ENCODE measurements around the gene TFF1. TPM values are rescaled to one million over a fixed set of nuclear protein-coding genes. Genes with fewer than 3 reads are reported as not detected.

The TFF1 gene
- total and polyA plus RNA-seq, 2 experiments from 2014 or later: not detected

GRCh38 chr21:42388740-42389448 is 22.6 kb upstream of the TFF1 start:
- Histone ChIP-seq H3K9me3 (ENCODE audit: low read depth) (no peaks in the 10 kb centered on the region), H3K4me3 (no peak overlapping the region), H3K4me1 (ENCODE audit: low read depth) (peaks cover 3% of the 10 kb centered on the region), H3K36me3 (no peaks in the 10 kb centered on the region), H3K27ac (peak overlapping the region; percentile 7), H3K27me3 (no peaks in the 10 kb centered on the region)
- peak in 1 of 2 donors; percentile 54 for DNase-seq (ENCODE audit: low read depth in 1 of 2, low spot score in 1 of 2)
- no peak for TF ChIP-seq CTCF (IDR thresholded peaks at IDR 0.05; ENCODE audit: low read depth, low read length)

- Histone ChIP-seq H3K27me3 (no peaks in the 10 kb centered on the region), H3K36me3 (no peaks in the 10 kb centered on the region), H3K4me1 (ENCODE audit: low read depth) (peaks cover 3% of the 10 kb centered on the region), H3K4me3 (no peak overlapping the region), H3K9me3 (ENCODE audit: low read depth) (no peaks in the 10 kb centered on the region), H3K27ac (no peak overlapping the region)
- no peak for DNase-seq (ENCODE audit: low read depth in 1 of 2, low spot score in 1 of 2)
- no peak for TF ChIP-seq CTCF (IDR thresholded peaks at IDR 0.05; ENCODE audit: low read depth, low read length)
These were observed 21.6 kb upstream of the TFF1 start for GRCh38 chr21:42387843-42388340.

GRCh38 chr21:42387164-42387563 is 20.8 kb upstream of the TFF1 start:
- H3K4me1 ChIP-seq (ENCODE audit: low read depth): peaks cover 3% of the 10 kb centered on the region
- H3K4me3 ChIP-seq: no peak overlapping the region
- no peak for TF ChIP-seq CTCF (IDR thresholded peaks at IDR 0.05; ENCODE audit: low read depth, low read length)

GRCh38 chr21:42386034-42386591 is 19.8 kb upstream of the TFF1 start:
- no peak for DNase-seq (ENCODE audit: low read depth in 1 of 2, low spot score in 1 of 2)
- no peaks in the 10 kb centered on the region for H3K27me3 ChIP-seq
- TF ChIP-seq CTCF (IDR thresholded peaks at IDR 0.05; ENCODE audit: low read depth, low read length): no peak
- peaks cover 3% of the 10 kb centered on the region for H3K4me1 ChIP-seq (ENCODE audit: low read depth)
- H3K9me3 ChIP-seq (ENCODE audit: low read depth): no peaks in the 10 kb centered on the region
- H3K4me3 ChIP-seq: no peak overlapping the region
- no peaks in the 10 kb centered on the region for H3K36me3 ChIP-seq
- no peak overlapping the region for H3K27ac ChIP-seq

More at GRCh38 chr21:42387164-42387563, 20.8 kb upstream of the TFF1 start:
- Histone ChIP-seq H3K27me3 (no peaks in the 10 kb centered on the region), H3K36me3 (no peaks in the 10 kb centered on the region), H3K9me3 (ENCODE audit: low read depth) (no peaks in the 10 kb centered on the region), H3K27ac (no peak overlapping the region)
- no peak for DNase-seq (ENCODE audit: low read depth in 1 of 2, low spot score in 1 of 2)

- TF ChIP-seq CTCF (IDR thresholded peaks at IDR 0.05; ENCODE audit: low read depth, low read length): no peak
- no peak overlapping the region for H3K4me3 ChIP-seq
- no peaks in the 10 kb centered on the region for H3K27me3 ChIP-seq
- no peak for DNase-seq (ENCODE audit: low read depth in 1 of 2, low spot score in 1 of 2)
- H3K27ac ChIP-seq: no peak overlapping the region
- H3K9me3 ChIP-seq (ENCODE audit: low read depth): no peaks in the 10 kb centered on the region
- H3K4me1 ChIP-seq (ENCODE audit: low read depth): peaks cover 3% of the 10 kb centered on the region
- H3K36me3 ChIP-seq: no peaks in the 10 kb centered on the region
These were observed 19.3 kb upstream of the TFF1 start for GRCh38 chr21:42385619-42386018.
